NT2/D1 (cell line): ENCODE results near the gene CLSTN2.

Source experiments
- YY1 ChIP-seq: IDR thresholded peaks from 2 replicates; pipeline ENCODE4 v1.6.1; 2011; ENCODE audit not compliant: insufficient read length, insufficient read depth
- ZNF274 ChIP-seq: IDR thresholded peaks from 2 replicates; pipeline ENCODE4 v1.6.1; 2011; ENCODE audit warnings: mild to moderate bottlenecking, low read depth, low read length

- no peak for TF ChIP-seq YY1
- TF ChIP-seq ZNF274 = no peak
Observed at GRCh38 chr3:140468407-140468806, 533.4 kb downstream of the CLSTN2 start.
